OCI-M1 (cell line): Measurements from ENCODE around the gene CTRB1.

Source experiments
- DNase-seq: peaks from one replicate; lab custom pipeline; 2025; lab: John Stamatoyannopoulos, UW

The CTRB1 gene

GRCh38 chr16:75225678-75226515 is 7.1 kb downstream of the CTRB1 start:
- no peak for DNase-seq

- DNase-seq = no peak
Observed at GRCh38 chr16:75226550-75227360, 8.0 kb downstream of the CTRB1 start.

GRCh38 chr16:75227361-75228142 is 8.8 kb downstream of the CTRB1 start:
- DNase-seq = no peak

GRCh38 chr16:75228143-75228976 is 9.6 kb downstream of the CTRB1 start:
- DNase-seq = no peak

- DNase-seq = no peak
Observed at GRCh38 chr16:75229172-75230031, 10.6 kb downstream of the CTRB1 start.

- DNase-seq = no peak
Observed at GRCh38 chr16:75230471-75231110, 11.8 kb downstream of the CTRB1 start.

GRCh38 chr16:75231570-75231969 is 12.8 kb downstream of the CTRB1 start:
- DNase-seq = no peak

- no peak for DNase-seq
Observed at GRCh38 chr16:75233611-75233938, 14.8 kb downstream of the CTRB1 start.

- DNase-seq = no peak
Observed at GRCh38 chr16:75234856-75235696, 16.3 kb downstream of the CTRB1 start.

- DNase-seq = no peak
Observed at GRCh38 chr16:75235721-75236193, 17.0 kb downstream of the CTRB1 start.

- no peak for DNase-seq
Observed at GRCh38 chr16:75236232-75236631, 17.4 kb downstream of the CTRB1 start.

- no peak for DNase-seq
Observed at GRCh38 chr16:75236736-75237397, 18.1 kb downstream of the CTRB1 start.

- no peak for DNase-seq
Observed at GRCh38 chr16:75237398-75238131, 18.8 kb downstream of the CTRB1 start.

GRCh38 chr16:75238132-75238852 is 19.5 kb downstream of the CTRB1 start:
- no peak for DNase-seq

GRCh38 chr16:75238853-75239541 is 20.2 kb downstream of the CTRB1 start:
- DNase-seq = no peak

GRCh38 chr16:75239542-75240122 is 20.8 kb downstream of the CTRB1 start:
- no peak for DNase-seq
